Measurements from ENCODE around the gene ABCD3. TPM values are rescaled to one million over a fixed set of nuclear protein-coding genes. Genes with fewer than 3 reads are reported as not detected.
"Not testable (repeated sequence)": the region's sequence is repeated elsewhere in the genome, so short reads cannot be mapped to it uniquely, and the experiment has no call there.

The ABCD3 gene
- total RNA-seq, 1 donor from 2014 or later = 36.3 TPM

DNA sequence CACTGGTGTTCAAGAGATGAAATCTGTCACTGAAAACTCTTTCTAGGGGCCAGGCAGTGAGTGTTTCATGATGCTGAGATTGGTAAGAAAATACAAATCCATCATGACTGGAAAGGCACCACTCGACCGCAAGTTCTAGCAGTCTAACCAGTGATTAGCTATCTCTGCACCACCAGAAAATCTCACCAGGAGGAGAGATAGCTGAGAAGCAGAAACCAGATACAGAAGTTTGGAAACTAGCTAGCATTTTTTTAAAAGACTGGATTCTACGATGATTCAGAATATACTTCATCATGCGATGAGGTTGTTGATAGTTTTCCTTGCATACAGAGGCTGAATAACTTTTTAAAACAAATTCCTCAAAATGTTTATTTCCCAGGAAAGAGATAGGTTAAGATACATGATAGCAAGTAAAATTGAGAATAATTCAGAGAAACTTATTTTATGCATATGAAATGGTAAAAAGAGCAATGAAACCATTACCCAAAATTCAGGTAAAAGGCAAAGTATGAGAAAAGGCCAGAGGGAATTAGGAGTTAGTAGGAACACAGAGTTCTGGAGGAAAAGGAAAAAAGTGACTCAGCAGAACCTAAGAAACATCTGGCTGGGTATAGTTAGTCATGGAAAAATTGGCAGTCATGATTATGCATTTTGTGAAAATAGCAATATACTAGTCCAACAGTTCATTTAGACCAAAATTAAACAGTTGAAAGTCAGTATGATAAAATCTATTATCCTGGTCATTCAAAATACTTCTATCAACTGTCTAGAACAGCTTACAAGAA is 126.7 kb downstream of the ABCD3 start:
- no peak for DNase-seq (ENCODE audit: low spot score)

DNA sequence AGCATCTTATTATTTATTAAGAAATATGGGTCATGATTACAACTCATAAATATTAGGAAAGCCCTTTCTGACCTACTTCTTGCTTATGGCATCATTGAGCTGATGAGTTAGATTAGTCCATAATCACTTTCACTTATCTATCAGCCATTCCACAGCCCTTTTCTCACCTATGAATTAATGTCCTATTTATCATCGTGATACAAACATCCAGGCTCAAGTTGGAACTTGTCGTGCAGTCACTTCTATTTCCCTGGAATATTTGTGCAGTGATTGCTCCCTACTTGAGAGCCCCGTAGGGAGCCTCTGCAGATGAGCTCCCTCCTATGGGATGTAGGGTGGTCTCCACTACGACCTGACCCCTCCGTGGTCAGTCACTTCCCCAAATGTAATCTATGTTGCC is 131.5 kb downstream of the ABCD3 start:
- DNase-seq (ENCODE audit: low spot score) = no peak

DNA sequence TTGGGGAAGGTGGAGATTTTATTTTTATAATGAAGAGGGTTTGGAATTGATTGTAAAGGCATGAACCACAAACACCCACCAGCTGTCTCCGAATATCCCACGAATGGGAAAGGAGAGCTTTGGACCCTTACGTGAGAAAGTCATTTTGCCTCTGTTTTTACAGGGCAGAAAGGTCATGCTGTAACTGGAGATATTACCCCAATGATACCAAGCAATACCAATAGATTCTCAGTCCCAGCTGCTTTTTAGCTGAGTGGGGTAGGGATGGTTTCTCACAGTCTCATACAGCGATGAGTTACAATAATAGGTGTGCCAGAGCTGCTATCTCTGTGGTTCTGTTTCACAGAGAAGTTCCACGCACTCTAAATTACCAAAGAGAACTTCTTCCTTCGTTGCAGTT is 132.2 kb downstream of the ABCD3 start:
- no peak for DNase-seq (ENCODE audit: low spot score)

DNA sequence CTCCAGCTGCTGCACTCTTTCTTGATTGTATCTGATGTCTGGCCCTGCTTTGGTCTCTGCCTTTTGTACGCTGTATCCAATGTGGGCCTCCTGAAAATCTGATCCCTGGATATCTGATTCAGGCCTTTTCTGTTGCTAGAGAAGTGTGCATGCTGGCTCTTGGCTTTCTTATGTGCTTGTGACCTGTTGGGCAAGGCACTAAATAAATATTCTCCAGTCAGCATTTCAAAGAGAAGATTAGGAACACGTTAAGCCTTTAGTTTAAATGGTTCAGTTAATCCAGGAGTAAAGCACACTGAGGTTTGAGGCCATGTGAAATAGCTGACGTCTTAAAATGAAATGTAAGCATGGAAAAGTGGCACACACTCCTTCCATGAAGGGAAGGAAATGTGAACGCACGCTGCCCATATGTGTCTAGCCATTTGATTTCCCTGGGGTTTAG is 132.6 kb downstream of the ABCD3 start:
- no peak for DNase-seq (ENCODE audit: low spot score)

DNA sequence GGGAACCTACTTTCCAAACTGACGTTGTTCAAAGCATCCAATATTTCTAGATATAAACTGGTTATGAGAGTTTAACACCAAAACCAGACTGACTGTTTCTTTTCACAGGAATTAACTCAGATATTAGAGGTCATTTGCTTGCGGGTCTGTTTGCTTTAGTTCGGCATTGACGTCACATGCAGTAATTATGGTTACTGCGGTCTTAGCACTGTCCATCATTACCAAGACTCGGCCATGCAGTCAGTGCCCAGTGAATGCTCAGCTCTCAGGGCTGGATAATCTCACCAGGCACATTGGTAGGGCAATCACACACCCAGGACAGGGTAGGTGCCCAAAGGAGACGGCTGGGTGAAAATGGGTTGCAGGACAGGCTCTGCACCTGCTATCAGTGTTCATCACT is 133.3 kb downstream of the ABCD3 start:
- no peak for DNase-seq (ENCODE audit: low spot score)

DNA sequence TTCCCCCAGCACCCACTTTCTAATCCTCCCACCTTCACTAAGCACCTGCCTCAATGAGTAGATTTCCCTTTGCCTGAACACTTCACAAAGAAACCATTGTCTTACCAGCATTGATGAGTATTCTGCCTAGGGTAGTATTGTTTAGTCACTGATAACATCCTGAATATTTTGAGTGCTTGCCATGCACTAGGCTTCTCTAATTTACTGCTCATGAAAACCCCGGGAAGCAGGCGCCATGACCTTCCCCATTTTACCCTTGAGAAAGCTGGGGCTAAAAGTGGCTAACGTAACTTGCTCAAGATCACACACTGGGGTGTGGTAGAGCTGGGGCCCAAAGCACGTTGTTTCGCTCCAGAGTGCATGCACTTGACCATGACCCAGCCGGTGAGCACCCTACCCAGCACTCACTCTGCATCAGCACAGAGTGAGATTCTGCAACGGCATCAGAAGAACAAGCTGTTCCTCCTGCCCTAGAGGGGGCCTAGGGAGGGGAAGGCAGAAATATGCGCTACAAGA is 133.9 kb downstream of the ABCD3 start:
- DNase-seq (ENCODE audit: low spot score) = no peak

DNA sequence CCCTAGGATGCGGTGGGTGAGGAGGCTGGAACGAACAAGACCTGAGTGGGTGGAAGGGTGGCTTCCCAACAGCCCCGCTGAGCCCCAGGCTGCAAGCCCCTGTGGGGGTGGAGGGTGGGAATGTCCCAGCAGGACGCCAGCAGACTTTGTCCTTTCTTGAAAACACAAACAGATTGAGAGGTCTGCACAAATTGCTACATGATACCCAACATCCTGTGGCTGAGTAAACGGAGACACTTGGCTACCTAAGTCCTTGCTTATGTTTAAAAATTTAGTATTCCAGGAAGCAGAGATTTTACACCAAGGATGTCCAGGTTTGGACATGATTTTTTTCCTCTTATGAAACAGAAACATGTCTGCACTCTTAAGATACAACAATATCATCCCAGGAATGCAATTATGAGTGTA is 135.1 kb downstream of the ABCD3 start:
- no peak for DNase-seq (ENCODE audit: low spot score)

DNA sequence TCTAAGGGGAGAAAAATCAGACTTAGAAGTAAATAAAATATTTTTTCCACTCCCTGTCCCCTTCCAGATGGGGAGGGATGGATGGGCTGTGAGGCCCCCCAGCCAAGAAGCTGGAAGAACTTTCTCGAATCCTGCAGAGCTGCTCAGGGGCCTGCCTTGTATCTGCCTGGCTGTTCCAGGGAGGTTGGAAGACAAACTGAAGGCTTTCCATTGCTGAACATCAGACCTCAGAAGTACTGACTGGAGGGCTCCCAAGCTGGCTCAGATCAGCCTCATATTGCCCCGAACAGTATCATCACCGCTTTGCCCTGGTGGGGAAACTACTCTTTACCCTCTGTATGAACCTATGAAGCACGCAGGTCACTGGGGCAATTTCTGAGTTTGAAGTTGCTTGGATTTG is 135.7 kb downstream of the ABCD3 start:
- DNase-seq (ENCODE audit: low spot score) = no peak

DNA sequence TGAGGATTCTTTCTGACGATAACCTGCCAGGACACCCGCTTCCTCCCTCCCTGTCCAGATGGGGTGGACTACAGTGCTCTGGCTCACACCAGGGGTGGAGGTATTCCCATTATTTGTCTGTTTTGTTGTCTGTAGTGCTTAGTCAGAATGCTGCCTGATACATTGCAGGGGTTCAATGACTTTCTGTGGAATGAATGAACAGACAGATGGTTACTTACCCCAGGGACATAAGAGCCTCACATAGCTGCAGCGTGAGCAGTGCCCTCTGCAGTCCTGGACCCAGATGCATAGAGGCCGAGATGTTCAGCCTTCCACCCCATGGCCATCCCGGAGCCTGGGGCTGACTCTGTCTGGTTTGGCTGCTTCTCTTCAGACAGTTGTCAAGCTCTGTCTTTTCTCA is 136.4 kb downstream of the ABCD3 start:
- DNase-seq (ENCODE audit: low spot score) = no peak

DNA sequence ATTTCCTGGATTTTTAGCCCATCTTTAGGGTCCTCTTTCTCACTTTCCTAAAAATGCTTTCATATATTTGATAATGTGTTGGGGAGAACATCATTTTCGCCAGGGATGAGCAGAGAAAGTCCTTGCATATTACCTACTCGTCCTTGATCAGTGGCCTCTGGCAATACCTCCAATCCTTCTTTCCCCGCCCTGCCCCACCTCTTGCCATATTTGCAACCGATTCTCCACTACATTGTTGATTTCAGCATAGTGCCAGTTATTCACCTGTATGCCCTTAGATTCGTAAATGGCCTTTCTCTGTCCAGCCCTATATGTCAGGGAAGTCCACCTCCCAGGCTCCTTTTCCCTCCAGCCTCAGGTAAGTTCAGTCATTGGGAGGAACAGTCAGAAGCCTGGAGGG is 136.9 kb downstream of the ABCD3 start:
- DNase-seq (ENCODE audit: low spot score) = no peak

DNA sequence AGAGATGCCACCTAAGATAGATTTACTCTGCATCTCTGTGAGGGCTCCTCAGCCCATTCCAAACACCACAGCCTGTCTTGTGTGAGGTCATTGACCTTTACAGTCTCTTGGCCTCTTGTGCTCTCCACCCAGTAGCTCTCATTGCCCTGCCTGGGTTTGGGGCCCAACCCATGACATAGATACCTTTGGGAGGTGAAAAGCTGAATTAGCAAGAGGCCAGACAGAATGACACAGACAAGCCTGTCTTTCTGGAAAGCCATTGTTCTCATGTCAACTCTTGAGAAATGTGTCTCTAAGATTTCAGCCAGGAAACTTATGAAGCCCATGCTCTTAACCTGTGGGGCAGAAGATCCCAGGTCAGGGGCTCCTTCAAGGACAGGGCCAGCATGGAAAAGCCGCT is 141.7 kb downstream of the ABCD3 start:
- no peak for DNase-seq (ENCODE audit: low spot score)

DNA sequence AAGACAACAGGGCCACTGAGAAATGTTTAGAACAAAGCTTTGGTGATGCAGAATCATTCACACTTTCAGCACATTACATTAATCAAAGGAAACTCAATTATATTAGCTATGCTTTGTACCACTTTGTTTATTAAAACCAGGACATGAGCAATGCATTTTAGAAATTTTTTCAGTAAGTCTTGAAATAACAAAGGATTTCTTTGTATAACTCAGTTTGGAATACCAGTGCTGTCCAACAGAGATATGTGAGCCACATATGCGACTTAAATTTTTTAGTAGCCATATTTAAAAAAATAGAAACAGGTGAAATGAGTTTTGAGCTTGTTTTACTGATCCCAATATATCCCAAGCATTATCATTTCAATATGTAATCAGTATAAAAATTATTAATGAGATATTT is 142.1 kb downstream of the ABCD3 start:
- no peak for DNase-seq (ENCODE audit: low spot score)

DNA sequence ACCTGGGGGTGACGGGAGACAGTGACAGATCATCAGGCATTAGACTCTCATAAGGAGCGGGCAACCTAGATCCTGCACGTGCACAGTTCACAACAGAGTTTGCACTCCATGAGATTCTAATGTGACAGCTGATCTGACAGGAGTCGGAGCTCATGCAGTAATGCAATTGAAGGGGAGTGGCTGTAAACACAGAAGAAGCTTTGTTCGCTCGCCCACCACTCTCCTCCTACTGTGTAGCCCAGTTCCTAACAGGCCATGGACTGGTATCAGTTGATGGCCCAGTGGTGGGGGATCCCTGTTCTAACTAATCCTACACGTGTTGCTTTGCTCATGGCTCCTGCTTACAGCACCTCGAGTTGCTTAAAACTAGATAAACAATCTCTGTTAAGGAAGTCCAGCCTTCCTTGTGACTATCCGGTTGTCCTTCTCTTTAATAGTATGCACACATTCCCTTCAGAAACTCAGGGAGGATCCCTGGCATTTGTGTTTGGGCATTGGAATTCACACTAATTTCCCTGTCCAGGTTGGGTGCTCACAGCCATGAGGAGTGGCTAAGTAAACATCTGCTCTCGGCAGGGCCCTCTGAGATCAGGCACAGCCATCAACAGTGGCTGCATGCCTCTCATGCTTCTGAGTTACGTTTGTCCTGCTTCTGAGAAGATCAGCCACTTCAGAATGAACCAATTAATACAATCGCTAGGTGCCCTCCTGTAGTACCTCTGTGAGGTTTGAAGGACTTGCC is 144.5 kb downstream of the ABCD3 start:
- no peak for DNase-seq (ENCODE audit: low spot score)

DNA sequence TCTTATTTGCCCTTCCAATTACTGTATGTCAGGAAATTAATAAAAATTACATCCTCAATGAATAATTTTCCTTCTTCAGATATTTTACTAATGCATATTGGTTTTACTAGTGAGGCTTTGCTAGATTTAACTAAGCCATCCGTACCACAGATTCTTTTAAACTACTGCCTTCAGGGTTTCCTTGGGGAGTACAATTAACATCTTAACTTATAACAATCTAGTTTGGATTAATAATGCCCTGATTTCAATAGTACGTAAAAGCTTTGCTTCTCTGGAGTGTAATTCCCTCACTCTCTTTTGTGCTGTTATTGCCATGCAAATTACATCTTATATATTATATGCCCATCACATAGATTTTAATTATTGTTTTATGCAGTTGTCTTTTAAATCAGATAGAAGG is 147.7 kb downstream of the ABCD3 start:
- DNase-seq (ENCODE audit: low spot score) = no peak

DNA sequence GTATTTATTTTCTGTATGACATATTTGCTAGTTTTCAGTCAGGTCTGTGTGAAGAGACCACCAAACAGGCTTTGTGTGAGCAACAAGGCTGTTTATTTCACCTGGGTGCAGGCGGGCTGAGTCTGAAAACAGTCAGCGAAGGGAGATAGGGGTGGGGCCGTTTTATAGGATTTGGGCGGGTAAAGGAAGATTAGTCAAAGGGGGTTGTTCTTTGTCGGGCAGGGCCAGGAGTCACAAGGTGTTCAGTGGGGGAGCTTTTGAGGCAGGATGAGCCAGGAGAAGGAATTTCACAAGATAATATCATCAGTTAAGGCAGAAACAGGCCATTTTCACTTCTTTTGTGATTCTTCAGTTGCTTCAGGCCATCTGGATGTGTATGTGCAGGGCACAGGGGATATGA is 148.2 kb downstream of the ABCD3 start:
- DNase-seq (ENCODE audit: low spot score) = not testable (repeated sequence)

DNA sequence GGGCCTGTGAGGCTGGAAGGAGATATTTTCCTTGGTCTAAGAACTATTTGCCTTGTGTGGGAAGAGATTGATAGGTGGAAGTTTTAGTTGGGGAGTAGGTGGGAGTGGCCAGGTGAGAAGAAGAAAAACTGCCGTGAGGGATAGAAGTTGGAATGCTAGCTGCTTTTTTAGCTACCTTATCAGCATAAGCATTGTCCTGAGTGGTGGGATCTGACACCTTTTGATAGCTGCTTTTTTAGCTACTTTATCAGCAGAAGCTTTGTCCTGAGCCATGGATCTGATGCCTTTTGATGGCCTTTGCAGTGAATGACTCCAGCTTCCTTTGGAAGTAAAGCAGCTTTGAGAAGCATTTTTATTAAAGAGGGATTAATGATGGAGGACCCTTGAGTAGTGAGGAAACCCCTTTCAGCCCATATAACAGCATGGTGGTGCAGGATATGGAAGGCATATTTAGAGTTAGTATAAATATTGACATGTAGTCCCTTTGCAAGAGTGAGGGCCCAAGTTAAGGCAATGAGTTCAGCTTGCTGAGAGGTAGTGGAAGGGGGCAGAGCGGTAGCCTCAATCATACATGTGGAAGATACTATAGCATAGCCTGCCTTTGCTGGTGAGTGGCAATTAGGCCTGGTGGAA is 149.9 kb downstream of the ABCD3 start:
- not testable (repeated sequence) for DNase-seq (ENCODE audit: low spot score)

Other genes with a start within 250 kb of the ABCD3 start
- gene ARHGAP29, start 180.8 kb upstream of the ABCD3 start, total RNA-seq = 56.3 TPM
- gene F3, start 123.4 kb downstream of the ABCD3 start, total RNA-seq = 418 TPM

All from mesenteric fat pad (tissue), 1 donor.